Hematopoietic multipotent progenitor cell treated with erythropoietin and hydrocortisone succinate and interleukin-3 and kit ligand, for 15 days (in vitro differentiated cells): ENCODE measurements around the gene SNTA1.
"Not testable (repeated sequence)": the region's sequence is repeated elsewhere in the genome, so short reads cannot be mapped to it uniquely, and the experiment has no call there.

Experiments used
- DNase-seq: peaks from one replicate; pipeline ENCODE4 v3.0.0-alpha.2; 2015; ENCODE audit warnings: low spot score

The SNTA1 gene

GRCh38 chr20:33465481-33466302, 22.1 kb upstream of the SNTA1 start:
- no peak for DNase-seq

- DNase-seq, result not testable (repeated sequence)
Observed at GRCh38 chr20:33464759-33465158, 21.2 kb upstream of the SNTA1 start.

GRCh38 chr20:33463332-33464101, 20.0 kb upstream of the SNTA1 start:
- DNase-seq, result no peak

GRCh38 chr20:33460711-33461110, 17.1 kb upstream of the SNTA1 start:
- no peak for DNase-seq

GRCh38 chr20:33459599-33459998, 16.0 kb upstream of the SNTA1 start:
- no peak for DNase-seq

- peak; percentile 79 for DNase-seq
Observed at GRCh38 chr20:33456916-33457642, 13.5 kb upstream of the SNTA1 start.

GRCh38 chr20:33450867-33451266, 7.3 kb upstream of the SNTA1 start:
- DNase-seq, result no peak

GRCh38 chr20:33445881-33446625, 2.5 kb upstream of the SNTA1 start:
- no peak for DNase-seq

- DNase-seq, result no peak
Observed at GRCh38 chr20:33444797-33445560, 1.4 kb upstream of the SNTA1 start.

- no peak for DNase-seq
Observed at GRCh38 chr20:33443006-33443511, 504 bp downstream of the SNTA1 start.

GRCh38 chr20:33442136-33443005, 1.2 kb downstream of the SNTA1 start:
- no peak for DNase-seq

GRCh38 chr20:33441142-33441955, 2.2 kb downstream of the SNTA1 start:
- no peak for DNase-seq

- DNase-seq, result not testable (repeated sequence)
Observed at GRCh38 chr20:33440562-33440961, 3.0 kb downstream of the SNTA1 start.

GRCh38 chr20:33438481-33438880, 5.1 kb downstream of the SNTA1 start:
- peak; percentile 21 for DNase-seq

GRCh38 chr20:33437141-33437911, 6.2 kb downstream of the SNTA1 start:
- DNase-seq, result no peak

GRCh38 chr20:33434434-33434833, 9.1 kb downstream of the SNTA1 start:
- no peak for DNase-seq

GRCh38 chr20:33433465-33434234, 9.9 kb downstream of the SNTA1 start:
- DNase-seq, result no peak
